Glutamatergic neuron (in vitro differentiated cells): Measurements from ENCODE around the gene SPDYE17. TPM values are rescaled to one million over a fixed set of nuclear protein-coding genes. Genes with fewer than 3 reads are reported as not detected.
"Not testable (repeated sequence)": the region's sequence is repeated elsewhere in the genome, so short reads cannot be mapped to it uniquely, and the experiment has no call there.

Experiments
- DNase-seq: peaks from one replicate; pipeline ENCODE4 v3.0.0; 2022
- H3K27ac Mint-ChIP-seq: one replicate; pipeline ENCODE4 v1.8.0; 2020; ENCODE audit warnings: mild to moderate bottlenecking, mixed read lengths, inconsistent platforms; ENCODE audit not compliant: unreplicated experiment
- H3K27me3 Mint-ChIP-seq: one replicate; pipeline ENCODE4 v1.8.0; 2020; ENCODE audit warnings: mild to moderate bottlenecking, moderate library complexity, mixed read lengths, inconsistent platforms; ENCODE audit not compliant: unreplicated experiment
- H3K36me3 Mint-ChIP-seq: one replicate; pipeline ENCODE4 v1.8.0; 2020; ENCODE audit warnings: mild to moderate bottlenecking, mixed read lengths, inconsistent platforms; ENCODE audit not compliant: unreplicated experiment
- H3K4me1 Mint-ChIP-seq: one replicate; pipeline ENCODE4 v1.8.0; 2020; ENCODE audit warnings: mild to moderate bottlenecking, low read depth, mixed read lengths, inconsistent platforms; ENCODE audit not compliant: unreplicated experiment
- H3K4me3 Mint-ChIP-seq: one replicate; pipeline ENCODE4 v1.8.0; 2020; ENCODE audit warnings: mild to moderate bottlenecking, mixed read lengths, inconsistent platforms; ENCODE audit not compliant: unreplicated experiment
- H3K9me3 Mint-ChIP-seq: one replicate; pipeline ENCODE4 v1.8.0; 2020; ENCODE audit warnings: mild to moderate bottlenecking, moderate library complexity, mixed read lengths, inconsistent platforms; ENCODE audit not compliant: unreplicated experiment
- total RNA-seq: library from RNA; stranded (reverse); fragmentation: NEBNext Ultra II Directional; extraction: Animal tissue kit (Norgen Biotek cat#: 25700); gene quantifications from one replicate; pipeline ENCODE4 v1.2.1, GENCODE V29; 2021; ENCODE audit not compliant: unreplicated experiment

Gene SPDYE17
- total RNA-seq, 1 donor from 2014 or later, result not detected

DNA sequence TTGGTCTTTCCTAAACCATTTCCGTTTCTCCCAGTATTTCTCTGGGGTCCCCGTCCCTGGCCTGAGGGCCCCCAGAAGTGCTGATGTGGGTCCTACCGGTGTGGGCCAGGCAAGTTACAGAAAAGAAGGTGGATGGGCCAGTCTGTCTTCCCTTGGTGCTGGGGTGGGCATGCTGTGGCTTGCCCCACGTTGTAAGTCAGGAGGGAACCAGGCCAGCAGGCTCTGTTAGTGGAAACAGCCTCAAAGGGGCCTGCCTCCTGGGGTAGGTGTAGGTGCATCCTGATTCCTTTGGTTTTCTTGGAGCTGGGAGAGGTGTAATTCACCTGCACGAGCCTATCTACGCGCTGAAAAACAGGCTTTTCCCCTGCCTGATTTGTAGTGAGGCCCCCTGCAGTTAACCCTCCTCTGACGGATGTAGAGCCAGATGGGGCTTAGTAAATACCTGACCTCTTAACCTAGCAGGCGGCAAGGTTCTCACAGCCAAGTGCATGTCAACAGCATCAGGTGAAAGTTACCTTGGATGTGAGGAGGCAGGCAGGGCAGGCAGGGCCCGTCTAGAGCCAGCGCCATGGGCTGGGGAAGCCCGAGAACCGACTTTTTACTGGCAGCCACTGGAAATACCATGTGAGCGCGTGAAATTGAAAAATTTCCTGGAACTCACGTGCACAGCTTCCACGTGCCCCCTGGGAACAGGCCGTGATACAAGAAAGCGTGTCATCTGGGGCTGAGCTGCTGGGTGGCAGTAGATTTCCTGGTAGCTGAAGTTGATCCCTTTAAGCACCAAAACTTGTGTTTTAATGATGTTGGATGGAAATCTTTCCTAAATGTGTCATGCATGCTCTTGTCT lies 48.0 kb downstream of the SPDYE17 start:
- H3K9me3 Mint-ChIP-seq, DNase-seq, H3K27ac Mint-ChIP-seq, H3K4me1 Mint-ChIP-seq, H3K4me3 Mint-ChIP-seq, H3K36me3 Mint-ChIP-seq, H3K27me3 Mint-ChIP-seq: not testable (repeated sequence)

- not testable (repeated sequence) for H3K4me1 Mint-ChIP-seq, H3K36me3 Mint-ChIP-seq
Observed at GRCh38 chr7:76983333-76983732, 48.8 kb downstream of the SPDYE17 start.

GRCh38 chr7:76982501-76982900 lies 49.7 kb downstream of the SPDYE17 start:
- not testable (repeated sequence) for H3K4me1 Mint-ChIP-seq, H3K27ac Mint-ChIP-seq, H3K9me3 Mint-ChIP-seq

More at GRCh38 chr7:76983333-76983732, 48.8 kb downstream of the SPDYE17 start:
- not testable (repeated sequence) for H3K27me3 Mint-ChIP-seq, H3K27ac Mint-ChIP-seq, H3K4me3 Mint-ChIP-seq, DNase-seq, H3K9me3 Mint-ChIP-seq

GRCh38 chr7:76981187-76981970 lies 50.8 kb downstream of the SPDYE17 start:
- H3K4me3 Mint-ChIP-seq, H3K27me3 Mint-ChIP-seq, H3K36me3 Mint-ChIP-seq, DNase-seq, H3K27ac Mint-ChIP-seq, H3K9me3 Mint-ChIP-seq, H3K4me1 Mint-ChIP-seq: not testable (repeated sequence)

More at GRCh38 chr7:76982501-76982900, 49.7 kb downstream of the SPDYE17 start:
- DNase-seq, H3K27me3 Mint-ChIP-seq, H3K4me3 Mint-ChIP-seq, H3K36me3 Mint-ChIP-seq: not testable (repeated sequence)

DNA sequence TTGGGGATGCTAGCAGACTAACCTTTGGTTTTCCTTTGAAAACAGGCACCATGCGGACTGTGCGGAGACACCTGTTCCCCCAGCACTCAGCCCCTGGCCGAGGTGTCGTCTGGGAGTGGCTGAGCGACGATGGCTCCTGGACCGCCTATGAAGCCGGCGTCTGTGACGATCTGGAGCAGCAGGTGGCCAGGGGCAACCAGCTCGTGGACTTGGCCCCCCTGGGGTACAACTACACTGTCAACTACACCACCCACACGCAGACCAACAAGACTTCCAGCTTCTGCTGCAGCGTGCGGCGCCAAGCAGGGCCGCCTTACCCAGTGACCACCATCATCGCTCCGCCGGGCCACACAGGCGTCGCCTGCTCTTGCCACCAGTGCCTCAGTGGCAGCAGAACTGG lies 51.6 kb downstream of the SPDYE17 start:
- not testable (repeated sequence) for H3K27me3 Mint-ChIP-seq, H3K27ac Mint-ChIP-seq, DNase-seq, H3K9me3 Mint-ChIP-seq, H3K4me3 Mint-ChIP-seq, H3K36me3 Mint-ChIP-seq, H3K4me1 Mint-ChIP-seq

- not testable (repeated sequence) for H3K27ac Mint-ChIP-seq, H3K27me3 Mint-ChIP-seq, H3K36me3 Mint-ChIP-seq, DNase-seq, H3K4me1 Mint-ChIP-seq, H3K4me3 Mint-ChIP-seq, H3K9me3 Mint-ChIP-seq
Observed at GRCh38 chr7:76977761-76978367, 54.3 kb downstream of the SPDYE17 start.

GRCh38 chr7:76974793-76975579 lies 57.2 kb downstream of the SPDYE17 start:
- not testable (repeated sequence) for H3K4me3 Mint-ChIP-seq, H3K27ac Mint-ChIP-seq, H3K9me3 Mint-ChIP-seq, H3K27me3 Mint-ChIP-seq, DNase-seq, H3K36me3 Mint-ChIP-seq, H3K4me1 Mint-ChIP-seq

DNA sequence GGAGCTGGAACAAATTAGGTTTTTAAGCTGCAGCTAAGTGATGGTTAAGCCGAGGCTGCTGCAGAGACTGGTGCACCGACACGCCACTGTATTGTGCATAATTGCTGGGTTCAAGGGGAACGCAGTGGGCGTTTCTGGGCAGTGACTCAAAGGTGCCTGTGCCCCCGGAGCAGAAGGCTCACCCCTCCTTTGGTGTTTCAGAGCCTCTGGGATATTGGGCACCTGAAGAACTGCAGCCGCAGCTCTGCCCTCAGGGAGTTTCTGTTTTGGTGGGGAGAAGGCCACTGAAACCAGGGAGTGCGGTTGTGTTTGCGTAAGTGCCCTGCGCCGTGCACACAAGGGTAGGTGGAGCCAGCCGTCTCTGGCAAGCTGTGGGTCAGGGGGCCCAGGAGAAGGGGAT lies 57.8 kb downstream of the SPDYE17 start:
- not testable (repeated sequence) for H3K4me1 Mint-ChIP-seq, H3K27ac Mint-ChIP-seq, H3K36me3 Mint-ChIP-seq, H3K27me3 Mint-ChIP-seq, H3K9me3 Mint-ChIP-seq, H3K4me3 Mint-ChIP-seq, DNase-seq

DNA sequence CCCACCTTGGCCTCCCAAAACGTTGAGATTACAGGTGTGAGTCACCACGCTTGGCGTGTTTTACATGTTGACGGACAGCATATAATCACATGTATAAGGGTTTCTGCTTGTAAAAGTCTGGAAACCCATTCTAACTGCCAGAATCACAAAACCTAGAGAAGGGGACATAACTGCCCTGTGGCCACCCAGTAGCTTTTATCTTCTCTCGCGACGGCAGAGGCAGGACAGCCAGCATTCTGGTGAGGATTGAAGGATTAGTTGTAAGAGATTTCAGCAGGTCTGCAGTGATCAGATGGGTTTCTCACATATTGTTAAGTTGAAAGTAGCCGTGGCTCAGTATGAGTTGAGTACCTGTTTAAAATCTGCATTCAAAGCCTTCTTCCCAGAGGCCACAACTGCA lies 59.8 kb downstream of the SPDYE17 start:
- H3K27ac Mint-ChIP-seq, DNase-seq, H3K4me3 Mint-ChIP-seq, H3K36me3 Mint-ChIP-seq, H3K4me1 Mint-ChIP-seq, H3K9me3 Mint-ChIP-seq, H3K27me3 Mint-ChIP-seq: not testable (repeated sequence)
